ENCODE results near the gene UHMK1.
A peak's percentile ranks its signal among the peaks of the same experiment; 100 is the strongest.
"Not testable (repeated sequence)": the region's sequence is repeated elsewhere in the genome, so short reads cannot be mapped to it uniquely, and the experiment has no call there.

The UHMK1 gene

DNA sequence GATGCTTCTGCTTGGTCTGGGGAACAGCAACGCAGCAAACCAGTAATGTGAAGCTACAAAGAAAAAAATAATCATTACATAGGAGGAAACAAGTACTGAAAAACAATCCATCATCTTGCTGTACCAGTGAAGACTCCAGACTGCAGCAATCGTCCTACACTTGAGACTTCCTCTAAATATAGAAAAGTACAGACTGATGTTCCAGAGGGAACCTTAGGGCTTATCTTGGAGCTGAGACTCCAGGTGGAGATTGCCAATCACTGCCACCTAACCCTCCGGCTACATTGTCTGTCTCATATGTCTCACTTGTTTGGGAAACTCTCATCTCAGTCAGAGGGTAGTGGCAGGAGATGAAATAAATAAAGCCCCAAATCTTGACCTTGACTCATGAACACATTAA is 9.4 kb upstream of the UHMK1 start:
- Histone ChIP-seq H3K9me3 (replicated peaks; ENCODE audit: insufficient read depth, low read length) (no peaks in the 10 kb centered on the region), H2AFZ (ENCODE audit: low read length) (no peak overlapping the region), H3K79me2 (ENCODE audit: low read length) (no peaks in the 10 kb centered on the region), H4K20me1 (ENCODE audit: insufficient read depth, low read length) (no peaks in the 10 kb centered on the region), H3K9ac (ENCODE audit: low read length) (no peak overlapping the region), H3F3A (ENCODE audit: insufficient read depth, low read length) (no peaks in the 10 kb centered on the region), H3K27ac (ENCODE audit: low read length) (no peak overlapping the region), H3K4me2 (ENCODE audit: low read depth, low read length) (no peak overlapping the region), H3K36me3 (replicated peaks; ENCODE audit: insufficient read depth, low read length) (no peaks in the 10 kb centered on the region), H3K9me2 (replicated peaks; ENCODE audit: insufficient read depth, low read length) (no peaks in the 10 kb centered on the region), H3K27me3 (replicated peaks; ENCODE audit: insufficient read depth, low read length) (no peaks in the 10 kb centered on the region), H3K4me1 (ENCODE audit: low read length) (no peaks in the 10 kb centered on the region), H3K4me3 (ENCODE audit: low read length) (no peak overlapping the region)
- TF ChIP-seq EZH2 (optimal IDR thresholded peaks at IDR 0.05; ENCODE audit: low read depth, low read length) (no peak), EZH2phosphoT487 (IDR thresholded peaks at IDR 0.05; ENCODE audit: low read length) (no peak)
- TF ChIP-seq, protein P1, sequence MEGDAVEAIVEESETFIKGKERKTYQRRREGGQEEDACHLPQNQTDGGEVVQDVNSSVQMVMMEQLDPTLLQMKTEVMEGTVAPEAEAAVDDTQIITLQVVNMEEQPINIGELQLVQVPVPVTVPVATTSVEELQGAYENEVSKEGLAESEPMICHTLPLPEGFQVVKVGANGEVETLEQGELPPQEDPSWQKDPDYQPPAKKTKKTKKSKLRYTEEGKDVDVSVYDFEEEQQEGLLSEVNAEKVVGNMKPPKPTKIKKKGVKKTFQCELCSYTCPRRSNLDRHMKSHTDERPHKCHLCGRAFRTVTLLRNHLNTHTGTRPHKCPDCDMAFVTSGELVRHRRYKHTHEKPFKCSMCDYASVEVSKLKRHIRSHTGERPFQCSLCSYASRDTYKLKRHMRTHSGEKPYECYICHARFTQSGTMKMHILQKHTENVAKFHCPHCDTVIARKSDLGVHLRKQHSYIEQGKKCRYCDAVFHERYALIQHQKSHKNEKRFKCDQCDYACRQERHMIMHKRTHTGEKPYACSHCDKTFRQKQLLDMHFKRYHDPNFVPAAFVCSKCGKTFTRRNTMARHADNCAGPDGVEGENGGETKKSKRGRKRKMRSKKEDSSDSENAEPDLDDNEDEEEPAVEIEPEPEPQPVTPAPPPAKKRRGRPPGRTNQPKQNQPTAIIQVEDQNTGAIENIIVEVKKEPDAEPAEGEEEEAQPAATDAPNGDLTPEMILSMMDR (IDR thresholded peaks at IDR 0.05; ENCODE audit: low read length): no peak
- DNase-seq: no peak

DNA sequence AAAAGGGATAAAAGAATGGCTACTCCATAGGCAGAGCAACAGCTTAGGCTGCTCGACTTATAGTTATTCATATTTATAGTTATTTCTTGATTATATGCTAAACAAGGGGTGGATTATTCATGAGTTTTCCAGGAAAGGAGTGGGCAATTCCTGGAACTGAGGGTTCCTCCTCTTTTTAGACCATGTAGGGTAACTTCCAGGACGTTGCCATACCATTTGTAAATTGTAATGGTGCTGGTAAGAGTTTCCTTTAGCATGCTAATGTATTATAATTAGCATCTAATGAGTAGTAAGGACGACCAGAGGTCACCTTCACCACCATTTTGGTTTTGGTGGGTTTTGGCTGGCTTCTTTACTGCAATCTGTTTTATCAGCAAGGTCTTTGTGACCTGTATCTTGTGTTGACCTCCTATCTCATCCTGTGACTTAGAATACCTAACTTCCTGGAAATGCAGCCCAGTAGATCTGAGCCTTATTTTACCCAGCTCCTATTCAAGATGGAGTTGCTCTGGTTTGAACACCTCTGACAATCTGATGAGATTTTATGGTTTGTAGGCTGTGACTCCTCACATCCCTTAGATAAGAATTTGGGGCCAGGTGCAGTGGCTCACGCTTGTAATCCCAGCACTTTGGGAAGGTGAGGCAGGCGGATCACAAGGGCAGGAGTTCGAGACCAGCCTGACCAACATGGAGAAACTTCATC is 1.9 kb upstream of the UHMK1 start:
- H3K4me2 ChIP-seq (ENCODE audit: low read depth, low read length); H3K27ac ChIP-seq (ENCODE audit: low read length): not testable (repeated sequence)

GRCh38 chr1:162497104-162497722 is 405 bp upstream of the UHMK1 start:
- Histone ChIP-seq H3K9ac (ENCODE audit: low read length) (peak overlapping the region; percentile 94; the same call in 1 of the 2 replicates), H3K27ac (ENCODE audit: low read length) (peak overlapping the region; percentile 84; the same call in 1 of the 2 replicates), H3K4me1 (ENCODE audit: low read length) (peaks cover 13% of the 10 kb centered on the region), H3K9me3 (replicated peaks; ENCODE audit: insufficient read depth, low read length) (no peaks in the 10 kb centered on the region), H3F3A (ENCODE audit: insufficient read depth, low read length) (peaks cover 16% of the 10 kb centered on the region; the same call in 1 of the 2 replicates), H3K36me3 (replicated peaks; ENCODE audit: insufficient read depth, low read length) (peaks cover 10% of the 10 kb centered on the region; the same call in 1 of the 2 replicates), H3K4me3 (ENCODE audit: low read length) (peak overlapping the region; percentile 89), H2AFZ (ENCODE audit: low read length) (peak overlapping the region; percentile 97), H3K9me2 (replicated peaks; ENCODE audit: insufficient read depth, low read length) (no peaks in the 10 kb centered on the region), H3K27me3 (replicated peaks; ENCODE audit: insufficient read depth, low read length) (no peaks in the 10 kb centered on the region), H3K4me2 (ENCODE audit: low read depth, low read length) (peak overlapping the region; percentile 67), H4K20me1 (ENCODE audit: insufficient read depth, low read length) (no peaks in the 10 kb centered on the region), H3K79me2 (ENCODE audit: low read length) (peaks cover 50% of the 10 kb centered on the region)
- no peak for TF ChIP-seq EZH2 (optimal IDR thresholded peaks at IDR 0.05; ENCODE audit: low read depth, low read length)
- TF ChIP-seq, protein P1 (IDR thresholded peaks at IDR 0.05; ENCODE audit: low read length): no peak; the same call in 1 of the 2 replicates
- DNase-seq: no peak

More for the DNA sequence above, 1.9 kb upstream of the UHMK1 start:
- H4K20me1 ChIP-seq (ENCODE audit: insufficient read depth, low read length); DNase-seq; H3K9ac ChIP-seq (ENCODE audit: low read length); H3K9me2 ChIP-seq (replicated peaks; ENCODE audit: insufficient read depth, low read length); H2AFZ ChIP-seq (ENCODE audit: low read length); H3K9me3 ChIP-seq (replicated peaks; ENCODE audit: insufficient read depth, low read length); H3K4me3 ChIP-seq (ENCODE audit: low read length); H3K27me3 ChIP-seq (replicated peaks; ENCODE audit: insufficient read depth, low read length); H3K36me3 ChIP-seq (replicated peaks; ENCODE audit: insufficient read depth, low read length): not testable (repeated sequence)
- Histone ChIP-seq H3F3A (ENCODE audit: insufficient read depth, low read length) (peaks cover 16% of the 10 kb centered on the region; the same call in 1 of the 2 replicates), H3K4me1 (ENCODE audit: low read length) (peaks cover 11% of the 10 kb centered on the region), H3K79me2 (ENCODE audit: low read length) (peaks cover 37% of the 10 kb centered on the region)

DNA sequence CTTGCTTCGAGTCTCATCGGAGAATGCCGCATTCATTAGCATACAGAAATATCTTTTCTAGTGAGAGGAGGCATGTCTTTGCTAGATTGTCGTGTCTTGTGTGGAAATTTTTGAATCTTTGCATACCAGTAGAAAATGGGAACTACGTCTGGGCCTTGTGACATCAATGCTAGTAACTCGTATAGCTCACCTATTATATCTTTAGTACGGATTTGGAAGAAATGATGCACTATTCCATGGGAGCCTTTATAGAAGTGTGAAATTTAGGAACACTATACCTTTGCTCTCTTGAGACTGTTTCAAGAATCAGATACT is 835 bp downstream of the UHMK1 start:
- DNase-seq: no peak
- Histone ChIP-seq H4K20me1 (ENCODE audit: insufficient read depth, low read length) (no peaks in the 10 kb centered on the region), H3K9me3 (replicated peaks; ENCODE audit: insufficient read depth, low read length) (no peaks in the 10 kb centered on the region), H2AFZ (ENCODE audit: low read length) (peak overlapping the region; percentile 97), H3K27ac (ENCODE audit: low read length) (peak overlapping the region; percentile 84; the same call in 1 of the 2 replicates), H3K9me2 (replicated peaks; ENCODE audit: insufficient read depth, low read length) (no peaks in the 10 kb centered on the region), H3K9ac (ENCODE audit: low read length) (peak overlapping the region; percentile 94), H3F3A (ENCODE audit: insufficient read depth, low read length) (peaks cover 16% of the 10 kb centered on the region; the same call in 1 of the 2 replicates), H3K79me2 (ENCODE audit: low read length) (peaks cover 62% of the 10 kb centered on the region), H3K36me3 (replicated peaks; ENCODE audit: insufficient read depth, low read length) (peaks cover 19% of the 10 kb centered on the region), H3K4me2 (ENCODE audit: low read depth, low read length) (peak overlapping the region; percentile 71), H3K27me3 (replicated peaks; ENCODE audit: insufficient read depth, low read length) (no peaks in the 10 kb centered on the region), H3K4me3 (ENCODE audit: low read length) (peak overlapping the region; percentile 89), H3K4me1 (ENCODE audit: low read length) (peaks cover 13% of the 10 kb centered on the region)
- no peak for TF ChIP-seq EZH2 (optimal IDR thresholded peaks at IDR 0.05; ENCODE audit: low read depth, low read length)
- no peak for TF ChIP-seq EZH2phosphoT487 (IDR thresholded peaks at IDR 0.05; ENCODE audit: low read length)
- TF ChIP-seq, protein P1 (IDR thresholded peaks at IDR 0.05; ENCODE audit: low read length): no peak

Data from MM.1S (cell line).